HepG2 (cell line): ENCODE measurements around the gene LSM12. TPM values are rescaled to one million over a fixed set of nuclear protein-coding genes. Genes with fewer than 3 reads are reported as not detected.
A peak's percentile ranks its signal among the peaks of the same experiment; 100 is the strongest.

Experiments
- EEA1 ChIP-seq: sonication (generic); formaldehyde crosslinking; IDR thresholded peaks from 2 replicates; pipeline ENCODE4 v1.5.1; 2020; ENCODE audit warnings: mild to moderate bottlenecking, missing genetic modification reagents, borderline replicate concordance
- EED ChIP-seq: sonication (generic); formaldehyde crosslinking; IDR thresholded peaks from 2 replicates; pipeline ENCODE4 v1.5.0; 2020; ENCODE audit warnings: mild to moderate bottlenecking, missing genetic modification reagents
- HCFC1 ChIP-seq: fragments of 150-350 bp; IDR thresholded peaks from 2 replicates; pipeline ENCODE4 v1.6.1; 2014; ENCODE audit warnings: low read depth, low read length
- KMT2B ChIP-seq: IDR thresholded peaks from 2 replicates; pipeline ENCODE4 v1.6.1; 2016; ENCODE audit warnings: missing genetic modification reagents, missing compliant biosample characterization
- PTBP1 ChIP-seq: fragments of 200-400 bp; formaldehyde crosslinking; IDR thresholded peaks from 2 replicates; pipeline ENCODE4 v1.6.1; 2018; ENCODE audit warnings: low read length, low read depth; ENCODE audit not compliant: poor library complexity, severe bottlenecking
- SRSF4 ChIP-seq: fragments of 200-400 bp; formaldehyde crosslinking; IDR thresholded peaks from one replicate; pipeline ENCODE4 v1.6.1; 2018; ENCODE audit warnings: mild to moderate bottlenecking, low read depth, low read length, moderate library complexity; ENCODE audit not compliant: poor library complexity, severe bottlenecking
- TOE1 ChIP-seq: sonication (generic); formaldehyde crosslinking; IDR thresholded peaks from 2 replicates; pipeline ENCODE4 v1.4.0; 2020; ENCODE audit warnings: mild to moderate bottlenecking, missing genetic modification reagents
- ZNF33B ChIP-seq: sonication (generic); formaldehyde crosslinking; IDR thresholded peaks from 2 replicates; pipeline ENCODE4 v1.5.1; 2020; ENCODE audit warnings: mild to moderate bottlenecking, missing genetic modification reagents
- ZNF510 ChIP-seq: sonication (generic); formaldehyde crosslinking; IDR thresholded peaks from 2 replicates; pipeline ENCODE4 v1.4.0; 2020; ENCODE audit warnings: low read depth, mild to moderate bottlenecking, missing genetic modification reagents
- ZNF572 ChIP-seq: sonication (generic); formaldehyde crosslinking; IDR thresholded peaks from 2 replicates; pipeline ENCODE4 v1.5.1; 2020; ENCODE audit warnings: mild to moderate bottlenecking, missing genetic modification reagents
- ZNF629 ChIP-seq: sonication (generic); formaldehyde crosslinking; conservative IDR thresholded peaks from 2 replicates; pipeline ENCODE4 v1.5.0; 2020; ENCODE audit warnings: missing genetic modification reagents
- polyA plus RNA-seq, 8 experiments: library from polyadenylated mRNA; depleted of rRNA in 3 of 8; stranded (reverse) in 7 of 8; unstranded in 1 of 8; fragments of >200 nt; fragmentation: Illumina TruSeq in 4 of 8; extraction: Trizol in 4 of 8; gene quantifications; 2 replicates each; pipeline versions ENCODE4 v1.2.1 to v1.2.3, GENCODE V29; 2011 to 2016; ENCODE audit warnings: low read depth in 4 of 8, missing spikeins in 1 of 8, mixed read lengths in 1 of 8; ENCODE audit not compliant: insufficient read depth in 1 of 8
- total RNA-seq, 5 experiments: library from RNA; depleted of rRNA; stranded (reverse); fragments of >200 nt; fragmentation: Illumina TruSeq; extraction: Trizol; gene quantifications; 2 replicates each; pipeline ENCODE4 v1.2.3, GENCODE V29; 2016; ENCODE audit warnings: low read depth in 1 of 5
- TF ChIP-seq, protein P1 (sequence below): sonication (generic); formaldehyde crosslinking; IDR thresholded peaks from 2 replicates; pipeline ENCODE4 v1.8.0; 2022; ENCODE audit warnings: missing genetic modification reagents, mild to moderate bottlenecking, borderline replicate concordance
- TF ChIP-seq, protein P2 (sequence below): sonication (generic); formaldehyde crosslinking; IDR thresholded peaks from 2 replicates; pipeline ENCODE4 v1.4.0; 2020; ENCODE audit warnings: missing genetic modification reagents, borderline replicate concordance
- TF ChIP-seq, protein P3 (sequence below): IDR thresholded peaks from 2 replicates; pipeline ENCODE4 v1.6.1; 2016; ENCODE audit warnings: mild to moderate bottlenecking, missing biosample characterization, missing genetic modification reagents
- TF ChIP-seq, protein P4 (sequence below): sonication (generic); formaldehyde crosslinking; IDR thresholded peaks from 2 replicates; pipeline ENCODE4 v1.5.1; 2020; ENCODE audit warnings: mild to moderate bottlenecking, missing genetic modification reagents, moderate library complexity
- TF ChIP-seq, protein P5 (sequence below): sonication (generic); formaldehyde crosslinking; IDR thresholded peaks from 2 replicates; pipeline ENCODE4 v1.9.0; 2021; ENCODE audit warnings: missing genetic modification reagents, borderline replicate concordance

LSM12 gene
- total and polyA plus RNA-seq, 2 of the 13 experiments (the other 11 are each of a cell fraction or from before 2014, with no cell fraction given): 52.8 to 55.7 TPM

DNA sequence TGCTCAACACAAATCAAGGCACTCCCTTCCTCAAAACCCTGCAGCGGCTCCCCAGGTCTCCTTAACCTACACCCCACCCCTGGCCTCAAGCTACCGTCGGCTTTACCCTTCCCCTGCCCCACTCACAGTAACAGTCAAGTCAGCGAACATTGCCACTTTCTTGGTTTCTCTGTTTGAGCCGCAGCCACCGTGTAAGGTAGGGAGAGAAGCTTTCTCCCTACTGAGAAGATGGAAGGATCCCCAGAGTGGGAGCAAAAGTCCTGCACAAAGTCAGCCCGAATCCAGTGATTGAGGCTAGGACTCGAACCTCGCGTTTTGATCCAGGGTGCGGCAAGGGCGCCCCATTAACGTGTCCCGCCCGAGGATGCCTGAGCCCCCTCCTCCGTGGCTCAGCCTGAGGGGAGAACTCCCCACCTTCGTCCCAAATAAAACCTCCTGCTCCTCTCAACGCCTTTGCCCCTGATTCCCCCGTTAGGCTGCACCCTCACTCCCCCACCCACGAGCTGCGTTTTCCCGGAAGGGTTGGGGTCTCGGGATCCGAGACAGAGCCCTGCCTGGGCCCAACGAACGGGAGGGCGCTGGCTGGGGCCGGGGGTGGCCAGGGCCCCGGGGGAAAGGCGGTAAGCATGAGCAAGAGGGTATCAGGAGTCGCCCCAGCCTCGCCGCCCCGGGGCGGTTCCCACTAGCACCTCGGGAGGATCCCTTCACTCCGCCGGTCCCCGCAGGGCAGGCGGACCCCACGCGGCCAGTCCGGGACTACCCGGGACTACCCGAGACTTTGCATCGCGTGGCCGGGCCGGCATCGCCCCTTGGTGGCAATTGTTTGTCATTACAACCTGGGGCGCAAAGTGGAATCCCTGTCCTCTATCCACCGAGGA is 72.0 kb downstream of the LSM12 start (continued):
- peak; percentile 45; the same call in 1 of the 2 replicates for TF ChIP-seq TOE1 (CRISPR knock-in tag)
- TF ChIP-seq, protein P1, sequence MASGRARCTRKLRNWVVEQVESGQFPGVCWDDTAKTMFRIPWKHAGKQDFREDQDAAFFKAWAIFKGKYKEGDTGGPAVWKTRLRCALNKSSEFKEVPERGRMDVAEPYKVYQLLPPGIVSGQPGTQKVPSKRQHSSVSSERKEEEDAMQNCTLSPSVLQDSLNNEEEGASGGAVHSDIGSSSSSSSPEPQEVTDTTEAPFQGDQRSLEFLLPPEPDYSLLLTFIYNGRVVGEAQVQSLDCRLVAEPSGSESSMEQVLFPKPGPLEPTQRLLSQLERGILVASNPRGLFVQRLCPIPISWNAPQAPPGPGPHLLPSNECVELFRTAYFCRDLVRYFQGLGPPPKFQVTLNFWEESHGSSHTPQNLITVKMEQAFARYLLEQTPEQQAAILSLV (CRISPR knock-in tag): peak; percentile 55; the same call in 1 of the 2 replicates
- TF ChIP-seq ZNF572 (CRISPR knock-in tag): no peak
- TF ChIP-seq, protein P2, sequence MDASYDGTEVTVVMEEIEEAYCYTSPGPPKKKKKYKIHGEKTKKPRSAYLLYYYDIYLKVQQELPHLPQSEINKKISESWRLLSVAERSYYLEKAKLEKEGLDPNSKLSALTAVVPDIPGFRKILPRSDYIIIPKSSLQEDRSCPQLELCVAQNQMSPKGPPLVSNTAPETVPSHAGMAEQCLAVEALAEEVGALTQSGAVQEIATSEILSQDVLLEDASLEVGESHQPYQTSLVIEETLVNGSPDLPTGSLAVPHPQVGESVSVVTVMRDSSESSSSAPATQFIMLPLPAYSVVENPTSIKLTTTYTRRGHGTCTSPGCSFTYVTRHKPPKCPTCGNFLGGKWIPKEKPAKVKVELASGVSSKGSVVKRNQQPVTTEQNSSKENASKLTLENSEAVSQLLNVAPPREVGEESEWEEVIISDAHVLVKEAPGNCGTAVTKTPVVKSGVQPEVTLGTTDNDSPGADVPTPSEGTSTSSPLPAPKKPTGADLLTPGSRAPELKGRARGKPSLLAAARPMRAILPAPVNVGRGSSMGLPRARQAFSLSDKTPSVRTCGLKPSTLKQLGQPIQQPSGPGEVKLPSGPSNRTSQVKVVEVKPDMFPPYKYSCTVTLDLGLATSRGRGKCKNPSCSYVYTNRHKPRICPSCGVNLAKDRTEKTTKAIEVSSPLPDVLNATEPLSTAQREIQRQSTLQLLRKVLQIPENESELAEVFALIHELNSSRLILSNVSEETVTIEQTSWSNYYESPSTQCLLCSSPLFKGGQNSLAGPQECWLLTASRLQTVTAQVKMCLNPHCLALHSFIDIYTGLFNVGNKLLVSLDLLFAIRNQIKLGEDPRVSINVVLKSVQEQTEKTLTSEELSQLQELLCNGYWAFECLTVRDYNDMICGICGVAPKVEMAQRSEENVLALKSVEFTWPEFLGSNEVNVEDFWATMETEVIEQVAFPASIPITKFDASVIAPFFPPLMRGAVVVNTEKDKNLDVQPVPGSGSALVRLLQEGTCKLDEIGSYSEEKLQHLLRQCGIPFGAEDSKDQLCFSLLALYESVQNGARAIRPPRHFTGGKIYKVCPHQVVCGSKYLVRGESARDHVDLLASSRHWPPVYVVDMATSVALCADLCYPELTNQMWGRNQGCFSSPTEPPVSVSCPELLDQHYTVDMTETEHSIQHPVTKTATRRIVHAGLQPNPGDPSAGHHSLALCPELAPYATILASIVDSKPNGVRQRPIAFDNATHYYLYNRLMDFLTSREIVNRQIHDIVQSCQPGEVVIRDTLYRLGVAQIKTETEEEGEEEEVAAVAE (CRISPR knock-in tag): no peak
- no peak for TF ChIP-seq KMT2B (CRISPR knock-in tag)
- TF ChIP-seq EED (CRISPR knock-in tag): no peak
- no peak for TF ChIP-seq SRSF4
- TF ChIP-seq, protein P3, sequence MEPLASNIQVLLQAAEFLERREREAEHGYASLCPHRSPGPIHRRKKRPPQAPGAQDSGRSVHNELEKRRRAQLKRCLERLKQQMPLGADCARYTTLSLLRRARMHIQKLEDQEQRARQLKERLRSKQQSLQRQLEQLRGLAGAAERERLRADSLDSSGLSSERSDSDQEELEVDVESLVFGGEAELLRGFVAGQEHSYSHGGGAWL: no peak
- no peak for TF ChIP-seq PTBP1
- TF ChIP-seq ZNF33B (CRISPR knock-in tag): no peak
- TF ChIP-seq, protein P4, sequence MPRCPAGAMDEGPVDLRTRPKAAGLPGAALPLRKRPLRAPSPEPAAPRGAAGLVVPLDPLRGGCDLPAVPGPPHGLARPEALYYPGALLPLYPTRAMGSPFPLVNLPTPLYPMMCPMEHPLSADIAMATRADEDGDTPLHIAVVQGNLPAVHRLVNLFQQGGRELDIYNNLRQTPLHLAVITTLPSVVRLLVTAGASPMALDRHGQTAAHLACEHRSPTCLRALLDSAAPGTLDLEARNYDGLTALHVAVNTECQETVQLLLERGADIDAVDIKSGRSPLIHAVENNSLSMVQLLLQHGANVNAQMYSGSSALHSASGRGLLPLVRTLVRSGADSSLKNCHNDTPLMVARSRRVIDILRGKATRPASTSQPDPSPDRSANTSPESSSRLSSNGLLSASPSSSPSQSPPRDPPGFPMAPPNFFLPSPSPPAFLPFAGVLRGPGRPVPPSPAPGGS (CRISPR knock-in tag): no peak
- 0 out of 2 replicates have a peak, but pooled peaks have one; percentile 20 for TF ChIP-seq ZNF629 (CRISPR knock-in tag)
- TF ChIP-seq EEA1: 0 out of 2 replicates have a peak, but pooled peaks have one; percentile 62
- TF ChIP-seq, protein P5, sequence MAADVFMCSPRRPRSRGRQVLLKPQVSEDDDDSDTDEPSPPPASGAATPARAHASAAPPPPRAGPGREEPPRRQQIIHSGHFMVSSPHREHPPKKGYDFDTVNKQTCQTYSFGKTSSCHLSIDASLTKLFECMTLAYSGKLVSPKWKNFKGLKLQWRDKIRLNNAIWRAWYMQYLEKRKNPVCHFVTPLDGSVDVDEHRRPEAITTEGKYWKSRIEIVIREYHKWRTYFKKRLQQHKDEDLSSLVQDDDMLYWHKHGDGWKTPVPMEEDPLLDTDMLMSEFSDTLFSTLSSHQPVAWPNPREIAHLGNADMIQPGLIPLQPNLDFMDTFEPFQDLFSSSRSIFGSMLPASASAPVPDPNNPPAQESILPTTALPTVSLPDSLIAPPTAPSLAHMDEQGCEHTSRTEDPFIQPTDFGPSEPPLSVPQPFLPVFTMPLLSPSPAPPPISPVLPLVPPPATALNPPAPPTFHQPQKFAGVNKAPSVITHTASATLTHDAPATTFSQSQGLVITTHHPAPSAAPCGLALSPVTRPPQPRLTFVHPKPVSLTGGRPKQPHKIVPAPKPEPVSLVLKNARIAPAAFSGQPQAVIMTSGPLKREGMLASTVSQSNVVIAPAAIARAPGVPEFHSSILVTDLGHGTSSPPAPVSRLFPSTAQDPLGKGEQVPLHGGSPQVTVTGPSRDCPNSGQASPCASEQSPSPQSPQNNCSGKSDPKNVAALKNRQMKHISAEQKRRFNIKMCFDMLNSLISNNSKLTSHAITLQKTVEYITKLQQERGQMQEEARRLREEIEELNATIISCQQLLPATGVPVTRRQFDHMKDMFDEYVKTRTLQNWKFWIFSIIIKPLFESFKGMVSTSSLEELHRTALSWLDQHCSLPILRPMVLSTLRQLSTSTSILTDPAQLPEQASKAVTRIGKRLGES (CRISPR knock-in tag): no peak
- TF ChIP-seq HCFC1: no peak
- TF ChIP-seq ZNF510 (CRISPR knock-in tag): no peak
